ENCODE results near the gene ROCK2. TPM values are rescaled to one million over a fixed set of nuclear protein-coding genes. Genes with fewer than 3 reads are reported as not detected.
"Not testable (repeated sequence)": the region's sequence is repeated elsewhere in the genome, so short reads cannot be mapped to it uniquely, and the experiment has no call there.

Gene ROCK2
- total and polyA plus RNA-seq, 4 donors = 19.2 to 119 (median 59.2) TPM

DNA sequence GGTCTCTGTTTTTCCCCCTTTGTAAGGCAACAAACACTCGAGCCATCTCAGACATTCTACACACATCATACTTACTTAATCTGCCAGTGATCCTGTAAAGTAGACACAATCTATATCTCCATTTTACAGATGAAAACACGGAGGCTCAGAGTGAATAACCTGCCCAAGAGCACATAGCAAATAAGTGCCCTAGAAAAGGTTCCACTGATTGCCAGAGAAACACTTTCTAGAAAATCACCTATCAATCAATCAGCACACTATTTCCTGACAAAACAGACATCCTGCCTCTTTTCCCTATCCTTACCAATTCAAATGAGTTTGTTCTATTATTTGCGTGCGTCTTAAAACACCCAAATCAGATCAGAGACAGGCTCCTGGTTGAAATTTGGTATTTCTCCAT lies 165.2 kb downstream of the ROCK2 start:
- 69 to 71% methylated on average over 4 of the region's 4 CpGs for WGBS, 2 donors
- intact Hi-C loops (cut with DNase I) = no loop called here
- Histone ChIP-seq H3K4me3 (ENCODE audit: low read length in 2 of 2) (no peak overlapping the region), H3K4me1 (ENCODE audit: control insufficient read depth in 1 of 2, insufficient read depth in 2 of 2, low read length in 2 of 2) (no peaks in the 10 kb centered on the region), H3K36me3 (ENCODE audit: control insufficient read depth in 1 of 2, insufficient read depth in 2 of 2, low read length in 1 of 2) (peaks cover 0 to 3% of the 10 kb centered on the region in 2 donors), H3K9me3 (ENCODE audit: control insufficient read depth, low read length) (no peaks in the 10 kb centered on the region), H3K27ac (ENCODE audit: low read depth in 1 of 2, low read length in 2 of 2) (peak overlapping the region in 1 of 2 donors; percentile 28), H3K27me3 (ENCODE audit: control insufficient read depth in 1 of 2, insufficient read depth in 2 of 2, low read length in 1 of 2) (no peaks in the 10 kb centered on the region)
- no peak for DNase-seq
- no peak for ATAC-seq (ENCODE audit: low FRiP score)

DNA sequence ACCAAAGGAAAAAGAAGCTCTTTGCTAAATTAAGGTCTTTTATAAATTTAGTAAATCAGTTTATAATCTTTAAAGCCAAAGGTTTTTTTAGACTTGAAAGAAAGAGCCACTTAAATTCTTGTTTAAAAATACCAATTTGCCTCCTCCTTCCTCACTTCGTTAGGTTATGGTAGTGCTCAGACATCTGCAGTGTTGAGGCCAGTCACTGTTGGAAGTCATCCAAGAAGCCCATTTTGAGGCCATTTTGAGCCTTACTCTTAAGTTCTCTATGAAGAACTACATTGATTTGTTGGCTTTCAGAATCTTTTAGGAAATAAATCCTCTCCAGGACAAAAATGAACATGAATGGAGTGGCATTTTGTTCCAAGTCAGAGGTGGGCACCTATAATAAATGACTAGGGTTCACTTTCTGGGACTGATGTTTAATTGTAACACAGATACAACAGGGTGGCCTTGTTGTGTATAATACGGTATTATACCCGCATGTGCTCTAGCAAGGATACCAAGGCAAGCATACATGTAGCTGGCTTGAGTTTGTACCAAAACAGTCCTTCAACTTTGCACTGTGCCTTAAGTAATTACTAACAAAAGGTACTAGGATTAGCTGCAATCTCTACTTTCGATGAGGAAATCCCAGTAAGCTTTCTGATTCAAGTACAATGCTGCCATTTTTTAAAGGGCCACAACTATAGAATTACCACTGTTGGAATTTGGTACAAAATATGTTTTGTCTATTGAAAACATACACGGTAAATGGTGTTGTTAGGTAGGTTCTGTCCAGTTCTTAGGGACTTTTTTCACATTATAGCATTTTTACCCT lies 166.4 kb downstream of the ROCK2 start:
- Histone ChIP-seq H3K27ac (ENCODE audit: low read depth in 1 of 2, low read length in 2 of 2) (no peak overlapping the region), H3K4me3 (ENCODE audit: low read length in 2 of 2) (no peak overlapping the region), H3K27me3 (ENCODE audit: control insufficient read depth in 1 of 2, insufficient read depth in 2 of 2, low read length in 1 of 2) (no peaks in the 10 kb centered on the region), H3K9me3 (ENCODE audit: control insufficient read depth, low read length) (no peaks in the 10 kb centered on the region), H3K36me3 (ENCODE audit: control insufficient read depth in 1 of 2, insufficient read depth in 2 of 2, low read length in 1 of 2) (peaks cover 0 to 3% of the 10 kb centered on the region in 2 donors), H3K4me1 (ENCODE audit: control insufficient read depth in 1 of 2, insufficient read depth in 2 of 2, low read length in 2 of 2) (no peaks in the 10 kb centered on the region)
- ATAC-seq (ENCODE audit: low FRiP score) (no peak), DNase-seq (no peak)
- WGBS, 2 donors = 55 to 58% methylated on average over 5 of the region's 5 CpGs
- intact Hi-C loops (cut with DNase I) = no loop called here

DNA sequence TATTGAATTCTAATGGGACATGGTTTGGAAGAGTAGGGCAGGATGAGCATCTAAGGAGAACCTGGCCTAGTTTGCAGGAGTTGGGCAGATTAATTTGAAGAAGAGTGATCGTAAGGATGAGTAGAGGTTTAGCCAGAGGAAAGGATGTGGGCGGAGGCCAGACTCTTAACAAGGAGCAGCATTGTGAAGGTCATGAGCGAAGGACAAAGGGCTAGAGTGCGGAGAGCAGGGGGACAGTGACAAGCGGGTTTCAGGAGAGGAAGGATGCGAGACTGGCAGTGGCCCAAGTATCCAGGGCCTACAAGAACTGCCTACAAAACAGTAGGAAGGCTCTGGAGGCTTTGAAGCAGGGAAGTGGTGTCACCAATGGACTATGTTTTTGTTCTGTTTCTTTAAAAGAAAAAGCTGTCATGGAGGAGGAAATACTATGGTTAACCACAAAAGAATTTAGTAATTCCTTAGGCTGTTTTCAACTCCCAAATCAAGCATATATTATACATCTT lies 169.1 kb downstream of the ROCK2 start:
- peaks cover 0 to 3% of the 10 kb centered on the region in 2 donors for H3K36me3 ChIP-seq (ENCODE audit: control insufficient read depth in 1 of 2, insufficient read depth in 2 of 2, low read length in 1 of 2)
- H3K27me3 ChIP-seq (ENCODE audit: control insufficient read depth in 1 of 2, insufficient read depth in 2 of 2, low read length in 1 of 2) = no peaks in the 10 kb centered on the region
- DNase-seq (peak; percentile 65 to 70), ATAC-seq (ENCODE audit: low FRiP score) (no peak)
- intact Hi-C loops (cut with DNase I) = no loop called here
- H3K4me1 ChIP-seq (ENCODE audit: control insufficient read depth in 1 of 2, insufficient read depth in 2 of 2, low read length in 2 of 2) = no peaks in the 10 kb centered on the region
- H3K27ac ChIP-seq (ENCODE audit: low read depth in 1 of 2, low read length in 2 of 2) = peak overlapping the region in 1 of 2 donors; percentile 48
- 90 to 96% methylated on average over 6 of the region's 6 CpGs for WGBS, 2 donors
- no peaks in the 10 kb centered on the region for H3K9me3 ChIP-seq (ENCODE audit: control insufficient read depth, low read length)
- no peak overlapping the region for H3K4me3 ChIP-seq (ENCODE audit: low read length in 2 of 2)

DNA sequence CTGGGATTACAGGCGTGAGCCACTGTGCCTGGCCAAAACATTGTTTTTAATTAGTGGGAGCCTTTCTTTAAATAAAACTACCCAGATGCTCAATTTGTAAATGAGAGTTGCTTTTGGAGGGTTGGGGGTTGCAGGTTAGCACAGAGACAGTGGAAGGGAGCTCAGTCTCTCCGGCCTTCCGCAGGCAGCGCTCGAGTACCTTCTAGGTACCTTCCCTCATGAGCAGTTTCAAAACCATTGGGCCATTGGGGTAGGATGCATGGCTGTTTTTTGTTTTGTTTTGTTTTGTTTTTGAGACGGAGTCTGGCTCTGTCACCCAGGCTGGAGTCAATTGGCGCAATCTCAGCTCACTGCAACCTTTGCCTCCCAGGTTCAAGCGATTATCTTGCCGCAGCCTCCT lies 170.2 kb downstream of the ROCK2 start:
- no peaks in the 10 kb centered on the region for H3K9me3 ChIP-seq (ENCODE audit: control insufficient read depth, low read length)
- ATAC-seq (ENCODE audit: low FRiP score) = no peak
- peak in 1 of 2 donors; percentile 39 for DNase-seq
- H3K4me3 ChIP-seq (ENCODE audit: low read length in 2 of 2) = no peak overlapping the region
- H3K27me3 ChIP-seq (ENCODE audit: control insufficient read depth in 1 of 2, insufficient read depth in 2 of 2, low read length in 1 of 2) = no peaks in the 10 kb centered on the region
- H3K36me3 ChIP-seq (ENCODE audit: control insufficient read depth in 1 of 2, insufficient read depth in 2 of 2, low read length in 1 of 2) = no peaks in the 10 kb centered on the region
- H3K4me1 ChIP-seq (ENCODE audit: control insufficient read depth in 1 of 2, insufficient read depth in 2 of 2, low read length in 2 of 2) = no peaks in the 10 kb centered on the region
- intact Hi-C loops (cut with DNase I) = no loop called here
- no peak overlapping the region for H3K27ac ChIP-seq (ENCODE audit: low read depth in 1 of 2, low read length in 2 of 2)
- 93 to 97% methylated on average over 9 of the region's 9 CpGs for WGBS, 2 donors

DNA sequence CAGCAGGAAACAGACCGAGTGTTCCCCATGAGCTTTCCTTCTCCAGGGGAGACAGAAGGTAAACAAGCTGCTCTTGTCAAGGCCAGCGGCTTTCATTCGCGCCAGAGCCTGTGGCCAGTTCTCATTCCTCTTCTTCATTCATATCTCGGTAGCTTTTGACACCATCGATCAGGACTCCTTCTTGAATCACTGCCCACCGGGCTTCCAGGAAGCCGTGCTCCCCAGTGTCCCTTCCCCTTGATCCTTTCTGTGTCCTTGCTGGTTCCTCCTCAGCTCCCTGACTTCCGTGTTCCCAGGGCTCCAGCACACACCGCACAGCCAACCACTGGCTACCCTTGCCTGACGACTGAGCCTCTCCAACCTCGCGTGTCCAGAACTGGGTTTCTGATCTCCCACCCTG lies 175.1 kb downstream of the ROCK2 start:
- Histone ChIP-seq H3K27me3 (ENCODE audit: control insufficient read depth in 1 of 2, insufficient read depth in 2 of 2, low read length in 1 of 2) (no peaks in the 10 kb centered on the region), H3K4me3 (ENCODE audit: low read length in 2 of 2) (no peak overlapping the region), H3K9me3 (ENCODE audit: control insufficient read depth, low read length) (no peaks in the 10 kb centered on the region), H3K27ac (ENCODE audit: low read depth in 1 of 2, low read length in 2 of 2) (no peak overlapping the region), H3K4me1 (ENCODE audit: control insufficient read depth in 1 of 2, insufficient read depth in 2 of 2, low read length in 2 of 2) (no peaks in the 10 kb centered on the region), H3K36me3 (ENCODE audit: control insufficient read depth in 1 of 2, insufficient read depth in 2 of 2, low read length in 1 of 2) (no peaks in the 10 kb centered on the region)
- DNase-seq = no peak
- intact Hi-C loops (cut with DNase I) = no loop called here
- WGBS, 2 donors = 58 to 61% methylated on average over 13 of the region's 13 CpGs
- no peak for ATAC-seq (ENCODE audit: low FRiP score)

DNA sequence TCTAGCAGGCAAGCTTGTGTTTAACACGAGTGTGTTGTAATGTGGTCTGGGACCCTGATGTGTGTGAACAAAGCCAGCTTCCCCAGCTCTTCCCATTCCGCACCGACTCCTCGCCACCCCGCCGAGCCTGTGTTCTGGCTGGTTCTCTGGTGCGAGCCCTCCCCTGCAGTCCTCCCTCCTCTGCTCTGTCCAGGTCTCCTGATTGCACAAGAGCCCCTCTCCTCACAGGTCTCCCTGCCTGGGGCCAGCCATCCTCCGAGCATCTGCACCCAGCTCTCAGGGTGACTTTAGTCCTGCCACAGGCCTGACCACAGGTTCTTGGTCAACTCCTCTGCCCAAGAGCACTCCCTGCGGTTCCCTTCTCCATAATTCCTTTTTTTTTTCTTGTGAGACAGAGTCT lies 175.9 kb downstream of the ROCK2 start:
- ATAC-seq (ENCODE audit: low FRiP score) (no peak), DNase-seq (no peak)
- Histone ChIP-seq H3K9me3 (ENCODE audit: control insufficient read depth, low read length) (no peaks in the 10 kb centered on the region), H3K36me3 (ENCODE audit: control insufficient read depth in 1 of 2, insufficient read depth in 2 of 2, low read length in 1 of 2) (no peaks in the 10 kb centered on the region), H3K27ac (ENCODE audit: low read depth in 1 of 2, low read length in 2 of 2) (no peak overlapping the region), H3K4me3 (ENCODE audit: low read length in 2 of 2) (no peak overlapping the region), H3K27me3 (ENCODE audit: control insufficient read depth in 1 of 2, insufficient read depth in 2 of 2, low read length in 1 of 2) (no peaks in the 10 kb centered on the region), H3K4me1 (ENCODE audit: control insufficient read depth in 1 of 2, insufficient read depth in 2 of 2, low read length in 2 of 2) (no peaks in the 10 kb centered on the region)
- WGBS, 2 donors = 80 to 81% methylated on average over 9 of the region's 9 CpGs
- intact Hi-C loops (cut with DNase I) = no loop called here

DNA sequence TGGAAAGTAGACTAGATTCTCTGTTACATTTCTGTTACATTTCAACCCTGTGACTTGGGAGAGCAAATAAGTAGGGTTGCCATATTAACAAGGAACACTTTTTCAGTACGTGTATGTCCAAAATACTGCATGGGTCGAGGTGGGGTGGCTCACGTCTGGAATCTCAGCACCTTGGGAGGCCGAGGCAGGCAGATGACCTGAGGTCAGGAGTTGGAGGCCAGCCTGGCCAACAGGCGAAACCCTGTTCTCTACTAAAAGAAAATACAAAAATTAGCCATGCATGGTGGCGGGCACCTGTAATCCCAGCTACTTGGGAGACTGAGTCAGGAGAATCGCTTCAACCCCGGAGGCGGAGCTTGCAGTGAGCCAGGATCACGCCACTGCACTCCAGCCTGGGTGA lies 178.0 kb downstream of the ROCK2 start:
- H3K27me3 ChIP-seq (ENCODE audit: control insufficient read depth in 1 of 2, insufficient read depth in 2 of 2, low read length in 1 of 2) = no peaks in the 10 kb centered on the region
- H3K4me3 ChIP-seq (ENCODE audit: low read length in 2 of 2) = no peak overlapping the region
- H3K4me1 ChIP-seq (ENCODE audit: control insufficient read depth in 1 of 2, insufficient read depth in 2 of 2, low read length in 2 of 2) = no peaks in the 10 kb centered on the region
- intact Hi-C loops (cut with DNase I) = no loop called here
- no peak overlapping the region for H3K27ac ChIP-seq (ENCODE audit: low read depth in 1 of 2, low read length in 2 of 2)
- no peaks in the 10 kb centered on the region for H3K36me3 ChIP-seq (ENCODE audit: control insufficient read depth in 1 of 2, insufficient read depth in 2 of 2, low read length in 1 of 2)
- no peaks in the 10 kb centered on the region for H3K9me3 ChIP-seq (ENCODE audit: control insufficient read depth, low read length)
- no peak for DNase-seq
- 90 to 91% methylated on average over 10 of the region's 10 CpGs for WGBS, 2 donors
- ATAC-seq (ENCODE audit: low FRiP score) = no peak

DNA sequence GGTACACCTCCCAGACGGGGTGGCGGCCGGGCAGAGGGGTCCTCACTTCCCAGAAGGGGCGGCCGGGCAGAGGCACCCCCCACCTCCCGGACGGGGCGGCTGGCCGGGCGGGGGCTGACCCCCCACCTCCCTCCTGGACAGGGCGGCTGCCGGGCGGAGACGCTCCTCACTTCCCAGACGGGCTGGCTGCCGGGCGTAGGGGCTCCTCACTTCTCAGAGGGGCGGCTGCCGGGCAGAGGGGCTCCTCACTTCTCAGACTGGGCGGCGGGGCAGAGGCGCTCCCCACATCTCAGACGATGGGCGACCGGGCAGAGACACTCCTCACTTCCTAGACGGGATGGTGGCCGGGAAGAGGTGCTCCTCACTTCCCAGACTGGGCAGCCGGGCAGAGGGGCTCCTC lies 179.4 kb downstream of the ROCK2 start:
- H3K4me1 ChIP-seq (ENCODE audit: control insufficient read depth in 1 of 2, insufficient read depth in 2 of 2, low read length in 2 of 2); H3K4me3 ChIP-seq (ENCODE audit: low read length in 2 of 2); DNase-seq; H3K9me3 ChIP-seq (ENCODE audit: control insufficient read depth, low read length); intact Hi-C loops (cut with DNase I); ATAC-seq (ENCODE audit: low FRiP score); H3K27ac ChIP-seq (ENCODE audit: low read depth in 1 of 2, low read length in 2 of 2); H3K36me3 ChIP-seq (ENCODE audit: control insufficient read depth in 1 of 2, insufficient read depth in 2 of 2, low read length in 1 of 2); H3K27me3 ChIP-seq (ENCODE audit: control insufficient read depth in 1 of 2, insufficient read depth in 2 of 2, low read length in 1 of 2): not testable (repeated sequence)
- WGBS, 2 donors = 95% methylated on average over 25 to 28 of the region's 28 CpGs
